HG03159 (cell line): ENCODE data around the gene ZNRF1.
A peak's percentile ranks its signal among the peaks of the same experiment; 100 is the strongest.
"Not testable (repeated sequence)": the region's sequence is repeated elsewhere in the genome, so short reads cannot be mapped to it uniquely, and the experiment has no call there.

Experiments
- ATAC-seq: cut with Tn5 transposase; IDR thresholded peaks from one replicate; pipeline ENCODE4 v1.9.1; 2021; ENCODE audit warnings: mild to moderate bottlenecking, moderate library complexity; ENCODE audit not compliant: unreplicated experiment

Gene ZNRF1

DNA sequence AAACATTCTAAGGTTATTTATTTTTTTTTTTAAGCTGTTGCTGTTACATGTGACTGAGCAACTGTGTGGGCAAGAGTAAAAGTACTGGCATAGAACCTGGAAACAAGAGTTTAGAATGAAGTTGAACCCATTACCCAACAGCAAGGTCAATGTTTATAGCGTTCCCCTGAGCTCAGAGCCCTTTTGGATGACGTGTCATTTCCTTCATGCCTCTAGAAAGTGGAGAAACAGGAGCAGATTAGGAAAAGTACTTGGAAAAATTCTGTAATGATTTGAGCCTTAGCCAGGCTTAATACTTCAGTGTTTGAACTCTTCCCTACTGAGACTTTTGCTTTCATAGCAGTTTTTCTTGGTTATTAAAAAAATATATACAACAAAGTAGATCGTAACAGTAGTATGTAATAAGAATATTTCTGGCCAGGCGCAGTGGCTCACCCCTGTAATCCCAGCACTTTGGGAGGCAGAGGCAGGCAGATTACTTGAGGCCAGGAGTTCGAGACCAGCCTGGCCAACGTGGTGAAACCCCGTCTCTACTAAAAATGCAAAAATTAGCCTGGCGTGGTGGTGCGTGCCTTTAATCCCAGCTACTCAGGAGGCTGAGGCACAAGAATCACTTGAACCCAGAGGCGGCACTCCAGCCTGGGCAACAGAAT, 27.5 kb downstream of the ZNRF1 start:
- ATAC-seq, result not testable (repeated sequence)

DNA sequence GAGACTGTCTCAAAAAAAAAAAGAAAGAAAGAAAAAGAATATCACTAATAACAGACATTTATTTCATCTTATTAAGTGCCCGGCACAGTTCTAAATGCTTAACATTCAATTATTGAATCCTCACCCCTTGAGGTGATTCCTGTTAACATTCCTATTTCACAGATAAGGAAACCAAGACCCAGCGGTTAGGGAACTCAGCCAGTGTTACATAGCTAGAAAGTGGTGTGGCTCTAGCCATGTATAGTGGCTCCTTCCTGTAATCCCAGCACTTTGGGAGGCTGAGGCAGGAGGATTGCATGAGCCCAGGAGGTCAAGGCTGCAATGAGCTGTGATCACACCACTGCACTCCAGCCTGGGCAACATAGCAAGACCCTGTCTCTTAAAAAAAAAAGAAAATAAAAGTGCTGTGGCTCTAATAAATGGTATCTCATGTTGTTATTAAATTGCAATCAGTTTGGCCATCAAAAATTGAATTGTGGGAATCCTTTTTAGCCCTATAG, 28.1 kb downstream of the ZNRF1 start:
- ATAC-seq, result no peak

- no peak for ATAC-seq
Measured at GRCh38 chr16:75027520-75028300, 28.9 kb downstream of the ZNRF1 start.

DNA sequence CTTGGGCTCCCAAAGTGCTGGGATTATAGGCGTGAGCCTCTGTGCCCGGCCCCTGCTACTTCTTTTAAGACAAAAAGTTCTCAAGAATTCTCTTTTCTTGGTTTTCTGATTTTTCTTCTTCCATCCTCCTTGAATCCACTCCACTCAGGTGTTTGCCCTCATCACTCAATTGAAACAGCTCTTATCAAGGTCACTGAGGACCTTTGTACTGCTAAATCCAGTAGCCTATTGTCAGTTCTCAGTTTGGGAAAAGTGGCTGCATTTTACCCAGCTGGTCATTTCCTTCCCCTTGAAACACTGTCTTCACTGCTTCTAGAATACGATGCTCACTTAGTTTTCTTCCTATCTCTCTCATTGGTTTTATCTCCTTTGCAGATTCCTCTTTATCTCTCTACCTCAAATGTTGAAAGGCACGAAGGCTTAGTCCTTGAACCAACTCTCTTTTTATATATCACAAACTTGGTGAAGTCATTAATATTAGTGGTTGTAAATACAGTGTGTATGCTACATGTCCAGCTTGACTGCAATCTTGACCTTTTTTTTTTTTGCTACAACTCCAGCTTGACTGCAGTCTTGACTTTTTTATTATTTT, 29.8 kb downstream of the ZNRF1 start:
- ATAC-seq, result no peak

- ATAC-seq, result no peak
Measured at GRCh38 chr16:75029854-75030253, 31.0 kb downstream of the ZNRF1 start.

- ATAC-seq, result no peak
Measured at GRCh38 chr16:75032655-75033054, 33.8 kb downstream of the ZNRF1 start.

DNA sequence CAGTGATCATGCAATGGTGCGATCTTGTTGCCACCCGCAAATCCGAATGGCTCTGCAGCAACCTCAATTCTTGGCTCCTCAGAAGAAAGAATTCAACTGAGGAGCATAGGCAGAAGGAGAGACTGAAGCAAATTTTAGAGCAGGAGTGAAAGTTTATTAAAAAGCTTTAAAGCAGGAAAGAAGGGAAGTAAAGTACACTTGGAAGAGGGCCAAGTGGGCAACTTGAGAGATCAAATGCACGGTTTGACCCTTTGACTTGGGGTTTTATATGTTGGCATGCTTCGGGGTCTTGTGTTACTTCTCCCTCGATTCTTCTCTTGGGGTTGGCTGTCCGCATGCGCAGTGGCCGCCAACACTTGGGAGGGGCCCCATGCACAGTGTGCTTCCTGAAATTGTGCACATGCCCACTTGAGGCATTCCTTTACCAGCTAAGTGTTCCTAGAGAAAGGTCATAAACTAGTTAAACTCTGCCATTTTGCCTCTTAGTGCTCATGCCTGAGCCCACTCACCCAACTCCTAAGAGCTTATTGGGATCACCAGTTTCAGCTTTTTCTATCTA, 36.7 kb downstream of the ZNRF1 start:
- no peak for ATAC-seq

GRCh38 chr16:75038036-75038858, 39.4 kb downstream of the ZNRF1 start:
- no peak for ATAC-seq

GRCh38 chr16:75039941-75040340, 41.1 kb downstream of the ZNRF1 start:
- ATAC-seq, result no peak

DNA sequence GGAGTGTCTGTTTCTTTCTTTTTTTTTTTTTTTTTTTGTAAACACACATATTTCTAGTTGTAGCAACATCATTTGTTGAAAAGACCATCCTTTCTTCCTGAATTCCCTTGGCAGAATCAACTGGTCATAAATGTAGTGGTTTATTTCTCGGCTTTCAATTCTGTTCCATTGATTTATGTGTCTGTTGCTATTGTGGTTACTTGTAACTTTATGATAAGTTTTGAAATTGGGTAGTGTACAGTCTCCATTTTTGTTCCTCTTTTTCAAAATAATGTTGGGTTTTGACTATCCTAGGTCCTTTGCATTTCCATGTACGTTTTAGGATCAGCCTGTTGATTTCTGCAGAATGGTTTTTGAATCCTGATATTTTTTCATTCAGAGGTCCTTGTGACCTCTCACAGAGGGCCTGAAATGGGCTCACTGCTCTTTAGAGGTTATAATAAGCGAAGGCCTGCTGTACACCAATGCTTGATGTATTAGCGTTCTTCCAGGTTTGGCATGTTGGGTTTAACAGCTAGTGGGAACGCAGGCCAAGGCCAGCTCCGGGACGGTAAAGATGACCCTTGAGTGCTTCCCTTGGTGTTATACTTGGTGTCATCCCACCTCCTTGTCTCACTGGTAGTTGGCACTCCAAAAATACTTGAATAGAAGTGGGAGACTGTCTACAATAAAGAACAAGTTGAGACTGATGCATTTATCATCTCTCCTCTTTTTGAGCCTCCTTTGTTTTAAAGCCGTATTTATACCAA, 43.8 kb downstream of the ZNRF1 start:
- no peak for ATAC-seq

- peak; percentile 56 for ATAC-seq
Measured at GRCh38 chr16:75043175-75043895, 44.5 kb downstream of the ZNRF1 start.

- no peak for ATAC-seq
Measured at GRCh38 chr16:75044800-75045361, 46.1 kb downstream of the ZNRF1 start.

GRCh38 chr16:75045424-75045823, 46.6 kb downstream of the ZNRF1 start:
- no peak for ATAC-seq

DNA sequence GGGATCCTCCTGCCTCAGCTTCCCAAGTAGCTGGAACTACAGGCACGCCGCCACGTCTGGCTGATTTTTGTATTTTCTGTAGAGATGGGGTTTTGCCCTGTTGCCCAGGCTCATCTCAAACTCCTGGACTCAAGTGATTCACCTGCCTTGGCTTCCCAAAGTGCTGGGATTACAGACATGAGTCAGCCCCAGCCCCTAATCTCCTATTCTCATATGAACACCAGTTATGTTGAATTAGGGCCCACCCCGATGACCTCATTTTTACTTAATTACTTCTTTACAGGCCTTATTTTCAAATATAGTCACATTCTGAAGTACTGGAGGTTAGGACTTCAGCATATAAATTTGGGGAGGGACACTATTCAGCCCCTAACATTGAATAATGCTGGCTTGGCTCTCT, 49.2 kb downstream of the ZNRF1 start:
- ATAC-seq, result no peak

DNA sequence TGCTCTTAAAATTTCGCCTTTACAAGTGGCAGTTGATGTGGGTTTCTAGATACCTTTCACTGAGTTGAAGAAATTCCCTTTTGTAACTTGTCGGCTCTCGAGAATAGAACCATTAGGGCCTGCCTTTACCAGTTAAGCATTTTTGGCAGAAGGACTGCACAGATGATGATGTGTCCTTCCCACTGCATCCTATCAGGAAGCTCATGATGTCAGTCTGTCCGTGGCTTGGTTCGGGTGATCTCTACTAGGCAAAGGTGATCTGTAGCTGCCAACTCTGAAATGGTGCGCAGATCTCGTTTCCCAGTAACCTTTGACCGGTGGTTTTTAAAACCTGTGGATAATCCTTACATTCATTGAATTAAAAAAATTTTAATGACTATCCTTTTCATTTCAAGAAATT, 49.7 kb downstream of the ZNRF1 start:
- ATAC-seq, result no peak

DNA sequence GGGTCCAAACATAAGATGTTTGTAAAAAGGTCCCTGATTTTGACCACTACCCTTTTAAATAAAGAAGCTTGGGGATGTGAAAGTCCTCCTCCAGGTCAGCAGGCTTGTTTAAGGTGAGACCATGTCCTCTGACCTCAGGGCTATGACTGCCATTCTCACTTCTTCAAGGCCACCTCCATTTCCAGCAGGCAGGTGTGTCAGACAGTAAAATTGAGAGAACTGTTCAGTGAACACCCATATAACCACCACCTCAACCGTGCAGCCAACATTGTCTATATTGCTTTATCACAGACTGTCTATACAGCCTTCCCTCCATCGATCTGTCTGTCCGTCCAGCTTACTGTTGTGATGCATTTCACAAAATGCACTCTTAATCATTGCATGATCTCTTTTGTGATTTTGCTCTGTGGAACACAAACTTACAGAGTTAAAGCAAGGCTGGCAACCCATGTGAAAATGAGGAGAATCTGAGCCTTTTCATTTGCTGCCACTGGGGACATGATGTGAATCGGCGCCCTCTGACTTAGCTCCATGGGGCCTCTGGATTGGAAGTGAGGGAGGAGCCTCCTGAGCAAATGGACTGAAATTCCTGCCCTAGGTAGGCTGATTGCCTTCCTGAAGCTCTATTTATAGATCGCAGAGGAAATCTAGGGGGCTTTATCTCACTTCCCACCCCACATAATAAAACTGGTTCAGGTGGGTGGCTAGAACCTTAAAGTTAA, 53.8 kb downstream of the ZNRF1 start:
- ATAC-seq, result no peak

DNA sequence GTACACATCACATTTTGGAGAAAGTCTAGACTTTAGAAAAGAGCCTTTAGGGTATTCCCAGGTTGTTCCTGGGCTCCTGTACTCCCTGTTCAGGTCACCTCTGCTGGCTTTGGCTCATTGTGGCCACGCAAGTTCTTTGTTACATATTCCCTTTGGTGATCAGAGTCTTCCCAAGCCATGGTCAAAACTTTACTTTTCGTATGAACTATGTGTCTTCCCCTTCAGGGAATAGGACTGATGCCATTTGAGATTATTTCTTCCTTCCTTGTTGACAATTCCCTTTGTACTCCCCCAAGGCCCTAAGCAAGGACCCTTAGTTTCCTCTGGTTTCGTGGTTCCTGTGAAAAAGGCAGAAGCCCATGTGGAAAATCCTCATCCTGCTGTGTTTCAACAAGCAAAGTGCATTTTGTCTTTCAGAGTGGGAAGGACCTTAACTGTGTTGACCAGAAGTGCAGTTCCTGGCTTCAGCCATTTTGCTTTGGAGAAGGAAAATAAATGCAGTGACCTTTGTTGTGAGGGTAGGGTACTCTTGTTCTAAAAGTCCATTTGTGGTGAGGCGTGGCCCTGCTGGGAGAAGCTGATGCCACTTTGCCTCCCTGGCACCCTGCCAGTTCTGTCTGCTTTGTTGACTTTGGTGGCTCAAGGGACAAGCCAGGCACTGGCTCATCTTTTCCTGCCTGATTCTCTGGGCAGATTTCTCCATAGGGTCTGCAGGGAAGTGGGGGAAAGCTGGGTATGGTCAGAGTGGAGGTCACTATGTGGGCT, 55.1 kb downstream of the ZNRF1 start:
- no peak for ATAC-seq

DNA sequence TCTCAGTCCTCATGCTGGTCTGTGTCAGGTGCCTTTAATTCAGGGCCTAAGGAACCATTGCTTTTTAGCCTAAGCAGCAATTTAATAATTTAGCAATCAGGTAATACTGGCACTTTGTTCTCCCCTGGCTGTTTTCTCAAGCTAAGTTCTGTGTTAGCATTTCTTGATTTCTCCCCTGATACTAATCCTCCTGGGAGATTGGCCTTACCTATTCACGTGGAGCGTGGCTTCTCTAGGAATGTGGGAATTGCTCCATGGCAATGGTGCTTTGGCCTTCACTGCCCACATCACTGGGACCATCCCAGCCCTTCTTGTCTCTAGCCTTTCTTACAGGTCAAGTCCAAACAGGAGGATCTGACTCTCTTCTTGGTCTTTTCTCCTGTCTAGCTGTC, 55.7 kb downstream of the ZNRF1 start:
- ATAC-seq, result no peak
